Lower leg skin (tissue), 3 donors: Measurements from ENCODE around the gene WAPL.

ENCODE experiments used
- CTCF ChIP-seq, 3 donors: fragments of 450-650 bp; IDR thresholded peaks; one replicate each; pipeline ENCODE4 v1.5.1; 2016; ENCODE audit warnings: antibody characterized with exemption in 3 of 3, mild to moderate bottlenecking in 3 of 3, moderate library complexity in 2 of 3
- POLR2A ChIP-seq, 2 donors: fragments of 450-650 bp; IDR thresholded peaks; one replicate each; pipeline ENCODE4 v1.6.1; 2016 to 2017; ENCODE audit warnings: antibody characterized with exemption in 2 of 2, mild to moderate bottlenecking in 1 of 2, moderate library complexity in 1 of 2

GRCh38 chr10:86538547-86538946 is 17.0 kb upstream of the WAPL start:
- TF ChIP-seq CTCF (IDR thresholded peaks at IDR 0.05) (no peak), POLR2A (IDR thresholded peaks at IDR 0.05) (no peak)
